Tibial nerve (tissue), 4 donors: ENCODE results near the gene AIG1.

ENCODE experiments used
- EP300 ChIP-seq, 2 donors: sonication (generic); formaldehyde crosslinking; IDR thresholded peaks; one replicate each; pipeline ENCODE4 v1.6.1; 2017; ENCODE audit warnings: antibody characterized with exemption in 2 of 2, mild to moderate bottlenecking in 1 of 2
- POLR2A ChIP-seq, 2 donors: fragments of 450-650 bp; IDR thresholded peaks; one replicate each; pipeline ENCODE4 v1.6.1; 2017; ENCODE audit warnings: antibody characterized with exemption in 2 of 2, mild to moderate bottlenecking in 2 of 2, moderate library complexity in 2 of 2
- TF ChIP-seq, protein P1 (sequence below), 5 experiments: fragments of 200-600 bp in 3 of 5; fragments of 450-650 bp in 2 of 5; sonication (generic) in 3 of 5; IDR thresholded peaks; one replicate each; pipeline ENCODE4 v1.5.1; 2016 to 2019; ENCODE audit warnings: antibody characterized with exemption in 5 of 5, mild to moderate bottlenecking in 3 of 5, moderate library complexity in 2 of 5

DNA sequence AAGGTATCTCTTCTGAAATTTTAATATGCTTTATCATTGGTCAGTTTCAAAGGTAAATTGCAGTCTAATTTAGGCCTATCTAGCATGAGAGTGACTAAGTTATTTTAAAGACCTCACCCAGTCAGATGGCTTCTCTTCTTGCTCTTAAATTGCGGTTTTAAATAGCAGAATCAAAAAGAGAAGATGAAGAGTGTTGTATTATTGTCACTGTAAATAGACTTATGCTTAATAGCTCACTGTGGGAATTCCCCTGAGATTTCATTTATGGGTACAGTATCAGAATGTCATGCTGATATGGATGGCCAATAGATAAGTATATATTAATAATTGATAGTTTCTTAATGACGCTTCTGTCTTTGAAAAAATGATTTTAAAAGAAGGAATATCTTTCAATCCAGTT lies 35.7 kb downstream of the AIG1 start:
- TF ChIP-seq, protein P1, sequence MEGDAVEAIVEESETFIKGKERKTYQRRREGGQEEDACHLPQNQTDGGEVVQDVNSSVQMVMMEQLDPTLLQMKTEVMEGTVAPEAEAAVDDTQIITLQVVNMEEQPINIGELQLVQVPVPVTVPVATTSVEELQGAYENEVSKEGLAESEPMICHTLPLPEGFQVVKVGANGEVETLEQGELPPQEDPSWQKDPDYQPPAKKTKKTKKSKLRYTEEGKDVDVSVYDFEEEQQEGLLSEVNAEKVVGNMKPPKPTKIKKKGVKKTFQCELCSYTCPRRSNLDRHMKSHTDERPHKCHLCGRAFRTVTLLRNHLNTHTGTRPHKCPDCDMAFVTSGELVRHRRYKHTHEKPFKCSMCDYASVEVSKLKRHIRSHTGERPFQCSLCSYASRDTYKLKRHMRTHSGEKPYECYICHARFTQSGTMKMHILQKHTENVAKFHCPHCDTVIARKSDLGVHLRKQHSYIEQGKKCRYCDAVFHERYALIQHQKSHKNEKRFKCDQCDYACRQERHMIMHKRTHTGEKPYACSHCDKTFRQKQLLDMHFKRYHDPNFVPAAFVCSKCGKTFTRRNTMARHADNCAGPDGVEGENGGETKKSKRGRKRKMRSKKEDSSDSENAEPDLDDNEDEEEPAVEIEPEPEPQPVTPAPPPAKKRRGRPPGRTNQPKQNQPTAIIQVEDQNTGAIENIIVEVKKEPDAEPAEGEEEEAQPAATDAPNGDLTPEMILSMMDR (IDR thresholded peaks at IDR 0.05), result no peak
- no peak for TF ChIP-seq EP300 (IDR thresholded peaks at IDR 0.05)
- TF ChIP-seq POLR2A (IDR thresholded peaks at IDR 0.05), result no peak
